PFSK-1 (cell line): ENCODE measurements around the gene GABARAPL2.

Experiments
- FOXP2 ChIP-seq: optimal IDR thresholded peaks from 2 replicates; pipeline ENCODE3; 2011; ENCODE audit warnings: borderline replicate concordance, control low read depth, inconsistent platforms; ENCODE audit not compliant: insufficient read depth; ENCODE audit errors: extremely low read length, extremely low read depth
- POLR2AphosphoS5 ChIP-seq: IDR thresholded peaks from 2 replicates; pipeline ENCODE4 v1.6.1; 2012; ENCODE audit warnings: low read depth, mild to moderate bottlenecking, control low read depth, low read length, moderate library complexity
- REST ChIP-seq, 2 experiments: IDR thresholded peaks; 2 replicates each; pipeline versions ENCODE4 v1.6.1 to v1.8.0; 2011 to 2012; ENCODE audit warnings: low read depth in 2 of 2, low read length in 2 of 2, control low read depth in 1 of 2, inconsistent platforms in 1 of 2, mild to moderate bottlenecking in 1 of 2, moderate library complexity in 1 of 2; ENCODE audit not compliant: insufficient read depth in 1 of 2
- SIN3A ChIP-seq: IDR thresholded peaks from 2 replicates; pipeline ENCODE4 v1.6.1; 2012; ENCODE audit warnings: mild to moderate bottlenecking, low read length, moderate library complexity, borderline replicate concordance; ENCODE audit not compliant: insufficient read depth
- TAF1 ChIP-seq: IDR thresholded peaks from 2 replicates; pipeline ENCODE4 v1.6.1; 2012; ENCODE audit warnings: low read length, control low read depth, borderline replicate concordance; ENCODE audit not compliant: insufficient read depth

GRCh38 chr16:75526032-75526790 lies 40.0 kb upstream of the GABARAPL2 start:
- TF ChIP-seq REST (IDR thresholded peaks at IDR 0.05; ENCODE audit: insufficient read depth in 1 of 2, low read depth in 2 of 2, low read length in 2 of 2): no peak
- TF ChIP-seq POLR2AphosphoS5: no peak
- no peak for TF ChIP-seq TAF1
- no peak for TF ChIP-seq FOXP2
- no peak for TF ChIP-seq SIN3A
